Activated naive CD8-positive, alpha-beta T cell (primary cell): Measurements from ENCODE around the gene NAA35.

Experiments
- H3K27ac Mint-ChIP-seq: one replicate; pipeline ENCODE4 v1.8.0; 2021; ENCODE audit warnings: mixed read lengths
- H3K27me3 Mint-ChIP-seq: one replicate; pipeline ENCODE4 v1.8.0; 2021; ENCODE audit warnings: mixed read lengths
- H3K36me3 Mint-ChIP-seq: one replicate; pipeline ENCODE4 v1.8.0; 2021; ENCODE audit warnings: mixed read lengths
- H3K4me1 Mint-ChIP-seq: one replicate; pipeline ENCODE4 v1.8.0; 2021; ENCODE audit warnings: low read depth, mixed read lengths
- H3K4me3 Mint-ChIP-seq: one replicate; pipeline ENCODE4 v1.8.0; 2021; ENCODE audit warnings: mild to moderate bottlenecking, mixed read lengths
- H3K9me3 Mint-ChIP-seq: one replicate; pipeline ENCODE4 v1.8.0; 2021; ENCODE audit warnings: low read depth, mixed read lengths

NAA35 gene

DNA sequence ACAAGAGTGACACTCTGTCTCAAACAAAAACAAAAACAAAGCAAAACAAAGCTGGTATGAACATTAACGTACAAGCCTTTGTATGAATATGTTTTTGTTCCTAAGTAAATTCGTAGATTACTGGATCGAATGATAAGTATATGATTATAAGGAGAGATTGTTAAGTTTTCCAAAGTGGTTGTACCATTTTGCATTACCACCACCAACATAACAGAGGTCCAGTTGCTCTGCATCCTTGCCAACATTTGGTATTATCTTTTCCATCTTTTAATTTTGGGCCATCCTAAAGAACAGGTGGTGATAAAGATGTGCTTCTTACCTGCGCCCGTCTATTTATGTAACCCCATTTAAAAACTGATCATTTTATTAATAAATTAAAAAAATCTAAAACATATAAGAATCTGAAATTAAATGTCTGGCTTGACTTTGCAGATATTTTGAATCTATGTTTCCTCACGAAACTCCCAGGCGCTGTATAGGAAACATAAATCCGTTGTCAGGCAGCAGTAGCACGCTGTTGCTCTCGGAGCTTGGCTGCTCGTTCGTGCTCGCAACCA lies 593 bp upstream of the NAA35 start:
- Mint-ChIP-seq H3K27ac (peak overlapping the region; percentile 97), H3K4me1 (peaks cover 13% of the 10 kb centered on the region), H3K4me3 (peak overlapping the region; percentile 91), H3K36me3 (no peaks in the 10 kb centered on the region), H3K27me3 (no peaks in the 10 kb centered on the region), H3K9me3 (no peaks in the 10 kb centered on the region)

DNA sequence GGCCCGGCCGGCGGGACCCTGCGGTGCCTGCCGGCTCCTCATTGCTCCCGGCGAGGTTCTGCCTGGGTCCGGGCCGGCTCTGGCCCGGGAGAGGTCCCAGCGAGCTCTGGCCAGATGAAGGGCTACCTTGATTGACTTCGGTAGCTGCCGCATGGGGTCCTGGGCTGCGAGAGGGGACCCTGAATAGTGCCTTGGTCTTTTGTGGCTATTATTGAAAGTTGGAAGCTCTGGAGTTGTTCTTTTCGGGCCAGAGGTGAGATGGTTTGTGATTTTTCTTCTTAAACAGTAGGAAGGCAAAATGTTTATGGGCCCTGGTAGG lies 635 bp downstream of the NAA35 start:
- Mint-ChIP-seq H3K36me3 (peaks cover 4% of the 10 kb centered on the region), H3K27ac (no peak overlapping the region), H3K4me1 (peaks cover 20% of the 10 kb centered on the region), H3K9me3 (no peaks in the 10 kb centered on the region), H3K4me3 (no peak overlapping the region), H3K27me3 (no peaks in the 10 kb centered on the region)

GRCh38 chr9:85941966-85942912 lies 1.3 kb downstream of the NAA35 start:
- H3K27ac Mint-ChIP-seq = no peak overlapping the region
- no peak overlapping the region for H3K4me3 Mint-ChIP-seq

GRCh38 chr9:85942913-85943709 lies 2.2 kb downstream of the NAA35 start:
- H3K27me3 Mint-ChIP-seq = no peaks in the 10 kb centered on the region
- H3K36me3 Mint-ChIP-seq = peaks cover 6% of the 10 kb centered on the region

More at GRCh38 chr9:85941966-85942912, 1.3 kb downstream of the NAA35 start:
- Mint-ChIP-seq H3K4me1 (peaks cover 26% of the 10 kb centered on the region), H3K9me3 (no peaks in the 10 kb centered on the region), H3K36me3 (peaks cover 6% of the 10 kb centered on the region), H3K27me3 (no peaks in the 10 kb centered on the region)

DNA sequence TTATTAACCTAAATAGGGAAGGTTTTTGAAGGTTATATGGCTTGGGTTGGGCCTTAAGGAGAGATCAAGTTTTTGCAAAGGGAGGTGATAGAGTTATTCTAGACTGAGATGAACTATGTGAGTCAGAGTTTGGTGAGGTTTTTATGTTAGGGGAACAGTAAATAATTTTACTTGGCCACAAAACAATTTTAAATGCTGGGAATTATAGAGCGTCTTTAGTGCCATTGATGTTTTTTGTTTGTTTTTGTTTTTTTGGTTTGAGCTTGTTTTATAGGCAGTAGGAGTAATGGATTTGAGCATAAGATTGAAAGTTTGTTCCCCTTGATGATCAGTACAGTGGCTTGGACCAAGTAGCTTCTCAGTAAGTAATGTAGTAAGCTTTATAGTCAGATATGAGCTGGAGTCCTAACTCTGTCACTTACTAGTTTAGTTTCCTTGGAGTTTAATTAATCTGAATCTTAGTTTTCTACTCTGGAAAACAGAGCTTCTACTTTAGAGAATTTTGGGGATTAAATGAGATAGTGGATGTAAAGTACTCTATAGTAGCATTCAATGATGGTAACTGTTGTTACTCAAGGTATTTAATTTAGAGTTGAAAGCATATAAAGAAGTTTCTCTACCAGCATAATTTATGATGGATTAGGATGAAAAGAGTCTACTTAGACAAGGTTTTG lies 2.9 kb downstream of the NAA35 start:
- Mint-ChIP-seq H3K27ac (peak overlapping the region; percentile 29), H3K36me3 (peaks cover 10% of the 10 kb centered on the region), H3K9me3 (no peaks in the 10 kb centered on the region), H3K4me1 (peaks cover 35% of the 10 kb centered on the region), H3K27me3 (no peaks in the 10 kb centered on the region), H3K4me3 (peak overlapping the region; percentile 20)

More at GRCh38 chr9:85942913-85943709, 2.2 kb downstream of the NAA35 start:
- Mint-ChIP-seq H3K4me1 (peaks cover 33% of the 10 kb centered on the region), H3K27ac (no peak overlapping the region), H3K9me3 (no peaks in the 10 kb centered on the region), H3K4me3 (no peak overlapping the region)

- Mint-ChIP-seq H3K27me3 (no peaks in the 10 kb centered on the region), H3K4me3 (peak overlapping the region; percentile 20), H3K9me3 (no peaks in the 10 kb centered on the region), H3K36me3 (peaks cover 13% of the 10 kb centered on the region), H3K27ac (peak overlapping the region; percentile 29), H3K4me1 (peaks cover 37% of the 10 kb centered on the region)
These were observed 3.7 kb downstream of the NAA35 start for GRCh38 chr9:85944672-85945071.

GRCh38 chr9:85949586-85950335 lies 8.8 kb downstream of the NAA35 start:
- H3K4me1 Mint-ChIP-seq = peaks cover 44% of the 10 kb centered on the region
- no peaks in the 10 kb centered on the region for H3K9me3 Mint-ChIP-seq
- no peaks in the 10 kb centered on the region for H3K27me3 Mint-ChIP-seq
- H3K27ac Mint-ChIP-seq = no peak overlapping the region
- peak overlapping the region; percentile 68 for H3K4me3 Mint-ChIP-seq
- H3K36me3 Mint-ChIP-seq = peaks cover 23% of the 10 kb centered on the region

- Mint-ChIP-seq H3K27me3 (no peaks in the 10 kb centered on the region), H3K4me1 (peaks cover 4% of the 10 kb centered on the region), H3K27ac (no peak overlapping the region), H3K4me3 (no peak overlapping the region), H3K9me3 (no peaks in the 10 kb centered on the region), H3K36me3 (peaks cover 19% of the 10 kb centered on the region)
These were observed 19.0 kb downstream of the NAA35 start for GRCh38 chr9:85959955-85960354.

DNA sequence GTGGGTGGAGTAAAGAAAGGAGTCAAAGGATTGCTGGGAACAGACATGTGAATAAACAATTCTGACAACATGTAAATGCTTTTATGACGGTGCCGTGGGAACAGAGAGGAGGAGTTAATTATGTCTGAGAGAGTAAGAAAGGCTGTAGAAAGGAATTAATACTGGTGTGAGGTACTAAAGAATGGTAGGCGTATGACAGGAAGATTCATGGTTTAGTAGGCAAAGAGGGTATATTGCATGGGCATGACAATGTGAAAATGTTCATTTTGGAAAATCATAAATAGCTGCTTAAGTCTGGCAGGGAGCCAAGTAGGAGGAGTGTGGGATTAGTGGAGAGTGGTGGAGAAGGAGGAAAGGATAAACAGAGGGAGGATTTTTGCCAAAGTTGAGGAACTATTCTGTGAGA lies 19.7 kb downstream of the NAA35 start:
- H3K9me3 Mint-ChIP-seq = no peaks in the 10 kb centered on the region

DNA sequence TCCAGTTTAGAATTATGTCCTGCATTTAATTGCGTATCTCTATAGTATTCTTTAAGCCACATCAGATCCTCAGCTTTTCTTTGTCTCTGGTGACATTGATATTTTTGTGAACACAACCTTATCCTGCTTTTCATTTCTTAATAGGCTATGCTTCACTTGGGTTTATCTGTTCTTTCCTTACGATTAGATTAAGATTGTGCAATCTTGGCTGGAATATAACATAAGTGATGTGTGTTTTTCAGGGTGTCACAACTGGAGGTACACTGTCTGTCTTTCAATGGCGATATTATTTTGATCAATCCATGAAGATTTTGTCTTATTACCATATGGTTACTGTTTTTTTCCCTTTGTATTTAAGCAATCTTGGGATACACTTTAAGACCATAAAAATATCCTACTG lies 23.6 kb downstream of the NAA35 start:
- Mint-ChIP-seq H3K9me3 (no peaks in the 10 kb centered on the region), H3K4me1 (no peaks in the 10 kb centered on the region), H3K4me3 (no peak overlapping the region), H3K27ac (no peak overlapping the region), H3K27me3 (no peaks in the 10 kb centered on the region), H3K36me3 (peaks cover 32% of the 10 kb centered on the region)

More for the DNA sequence above, 19.7 kb downstream of the NAA35 start:
- H3K27ac Mint-ChIP-seq = no peak overlapping the region
- no peak overlapping the region for H3K4me3 Mint-ChIP-seq
- peaks cover 4% of the 10 kb centered on the region for H3K4me1 Mint-ChIP-seq
- H3K36me3 Mint-ChIP-seq = peaks cover 22% of the 10 kb centered on the region
- no peaks in the 10 kb centered on the region for H3K27me3 Mint-ChIP-seq

DNA sequence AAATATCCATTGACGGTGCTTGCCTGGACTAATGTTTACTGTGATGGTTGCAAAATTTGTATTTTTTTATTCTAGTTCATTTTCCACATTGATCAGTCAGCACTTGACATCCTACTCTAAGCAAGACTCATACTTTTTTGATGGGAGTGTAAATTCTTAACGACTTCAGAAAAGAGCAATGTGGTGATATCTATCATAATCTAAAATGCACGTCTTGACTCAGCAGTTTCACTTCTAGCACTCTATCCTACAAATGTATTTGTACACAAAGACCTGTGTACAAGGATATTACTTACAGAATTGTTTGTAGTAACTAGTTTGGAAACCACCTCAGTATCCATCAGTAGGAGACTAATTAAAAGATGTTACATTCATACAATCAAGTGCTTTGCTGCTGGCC lies 24.0 kb downstream of the NAA35 start:
- Mint-ChIP-seq H3K4me3 (no peak overlapping the region), H3K4me1 (no peaks in the 10 kb centered on the region), H3K9me3 (no peaks in the 10 kb centered on the region), H3K27me3 (no peaks in the 10 kb centered on the region), H3K27ac (no peak overlapping the region), H3K36me3 (peaks cover 30% of the 10 kb centered on the region)

DNA sequence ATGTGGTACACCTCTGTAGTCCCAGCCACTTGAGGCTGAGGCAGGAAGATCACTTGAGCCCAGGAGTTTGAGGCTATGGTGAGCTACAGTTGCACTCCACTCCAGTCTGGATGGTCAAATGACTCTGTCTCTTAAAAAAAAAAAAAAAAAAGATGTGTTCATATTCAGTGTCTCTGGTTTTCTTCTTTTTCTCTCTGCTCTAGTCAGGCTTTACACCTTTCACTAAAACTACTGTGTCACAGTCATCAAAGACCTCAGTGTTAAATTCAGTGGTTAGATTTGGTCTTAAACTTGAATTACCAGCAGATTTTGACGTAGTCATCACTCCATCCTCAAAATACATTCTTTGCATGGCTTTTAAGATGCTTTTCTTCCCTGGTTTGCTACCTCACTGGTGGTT lies 28.8 kb downstream of the NAA35 start:
- Mint-ChIP-seq H3K27me3 (no peaks in the 10 kb centered on the region), H3K4me1 (peaks cover 3% of the 10 kb centered on the region), H3K27ac (no peak overlapping the region), H3K36me3 (peaks cover 35% of the 10 kb centered on the region), H3K4me3 (no peak overlapping the region), H3K9me3 (no peaks in the 10 kb centered on the region)

DNA sequence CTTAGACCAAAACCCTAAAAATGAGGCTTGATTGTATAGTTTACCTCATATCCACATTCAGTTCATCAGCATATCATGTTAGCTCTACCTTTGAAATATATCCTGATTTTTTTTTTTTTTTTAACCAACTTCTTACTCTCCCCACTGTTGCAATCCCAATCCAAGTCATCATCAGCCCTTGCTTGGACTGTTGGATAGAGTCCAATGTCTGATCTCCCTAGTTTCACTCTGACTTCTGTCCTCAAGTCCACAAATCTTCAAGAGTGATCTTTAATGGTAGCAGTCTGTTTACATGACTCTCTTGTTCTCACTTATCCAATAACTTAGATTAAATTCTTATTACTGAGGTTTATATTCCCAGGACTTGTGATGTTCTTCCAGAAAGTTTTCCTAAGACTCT lies 30.8 kb downstream of the NAA35 start:
- Mint-ChIP-seq H3K27ac (no peak overlapping the region), H3K4me3 (no peak overlapping the region), H3K27me3 (no peaks in the 10 kb centered on the region), H3K4me1 (peaks cover 3% of the 10 kb centered on the region), H3K9me3 (no peaks in the 10 kb centered on the region), H3K36me3 (peaks cover 30% of the 10 kb centered on the region)

- Mint-ChIP-seq H3K36me3 (peaks cover 30% of the 10 kb centered on the region), H3K4me1 (peaks cover 3% of the 10 kb centered on the region), H3K27ac (no peak overlapping the region), H3K4me3 (no peak overlapping the region), H3K9me3 (no peaks in the 10 kb centered on the region), H3K27me3 (no peaks in the 10 kb centered on the region)
These were observed 32.3 kb downstream of the NAA35 start for GRCh38 chr9:85973238-85973637.
